HG03439 (cell line): ENCODE data around the gene C6orf141.

Source experiments
- ATAC-seq: cut with Tn5 transposase; IDR thresholded peaks from one replicate; pipeline ENCODE4 v1.9.1; 2021; ENCODE audit warnings: mild to moderate bottlenecking, moderate library complexity; ENCODE audit not compliant: unreplicated experiment

Gene C6orf141

DNA sequence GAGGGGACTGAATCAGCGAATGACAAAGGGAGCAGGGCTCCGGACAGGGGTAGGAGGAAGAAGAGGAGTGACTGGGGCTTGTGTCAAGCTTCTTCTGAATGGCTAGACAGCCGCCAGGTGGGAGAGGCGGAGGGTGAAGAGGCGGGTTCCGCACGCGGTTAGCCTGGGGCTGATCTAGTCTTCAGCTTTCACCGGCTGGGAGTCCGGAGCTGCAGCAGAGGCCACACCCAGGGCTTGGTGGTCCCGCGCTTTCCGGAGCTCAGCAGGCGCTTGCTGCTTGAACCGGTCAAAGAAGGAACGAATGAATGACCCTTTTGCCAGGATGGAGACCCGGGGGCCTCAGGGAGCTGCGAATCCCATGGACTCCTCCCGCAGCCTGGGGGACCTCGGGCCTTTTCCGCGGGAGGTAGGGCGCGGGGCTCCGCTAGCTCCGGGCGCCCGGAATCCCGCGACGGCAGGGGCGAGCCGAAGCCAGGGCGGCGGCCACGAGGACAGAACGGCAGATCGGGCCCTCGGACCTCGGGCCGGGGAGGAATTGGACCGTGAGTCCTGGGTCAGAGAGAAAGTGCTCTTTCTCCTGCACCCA lies at the start of gene C6orf141:
Gene C6orf141 (plus strand): TSS at position 177 of the 586 bp plus-strand sequence. CDS start 125 bp downstream, at position 302.
- ATAC-seq, result peak; percentile 47

DNA sequence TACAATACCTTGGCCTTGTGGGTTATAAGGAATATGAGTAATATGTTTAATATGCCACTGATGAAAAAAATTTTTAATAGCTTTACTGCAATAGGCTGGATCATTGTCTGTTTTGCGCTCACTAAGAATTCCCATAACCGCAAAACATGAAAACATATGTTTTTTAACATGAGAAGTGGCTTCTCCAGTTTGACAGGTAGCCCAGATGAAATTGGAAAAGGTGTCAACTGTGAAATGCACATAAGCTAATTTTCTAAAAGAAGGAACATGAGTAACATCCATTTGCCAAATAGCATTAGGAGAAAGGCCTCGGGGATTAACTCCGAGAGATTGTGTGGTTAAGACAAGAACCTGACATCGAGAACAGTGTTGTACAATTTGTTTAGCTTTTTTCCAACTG lies 45.8 kb upstream of the C6orf141 start:
- ATAC-seq, result no peak

DNA sequence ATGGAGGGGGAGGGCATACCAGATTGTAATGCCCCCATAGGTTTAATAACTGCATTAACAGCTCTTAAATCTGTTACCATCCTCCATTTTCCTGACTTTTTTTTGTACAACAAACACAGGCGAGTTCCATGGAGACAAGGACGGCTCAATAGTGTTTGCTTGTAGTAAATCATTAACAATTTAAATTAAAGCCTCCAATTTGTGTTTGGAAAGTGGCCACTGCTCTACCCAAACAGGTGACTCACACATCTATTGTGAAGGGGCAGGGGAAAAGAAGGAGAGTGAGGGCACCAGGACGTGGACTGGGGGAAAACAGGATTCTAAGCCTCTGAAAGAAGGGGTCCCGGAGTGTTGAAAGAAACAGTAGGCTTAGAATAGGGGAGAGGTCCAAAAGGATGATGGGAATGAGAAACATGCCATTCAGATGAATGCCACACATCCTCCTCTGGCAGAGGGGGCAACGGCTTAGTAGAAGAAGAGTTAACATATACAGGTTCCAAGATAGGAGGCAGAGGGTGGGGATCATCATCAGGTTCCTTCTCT lies 43.8 kb upstream of the C6orf141 start:
- no peak for ATAC-seq

- no peak for ATAC-seq
Measured at GRCh38 chr6:49509342-49509741, 41.1 kb upstream of the C6orf141 start.

DNA sequence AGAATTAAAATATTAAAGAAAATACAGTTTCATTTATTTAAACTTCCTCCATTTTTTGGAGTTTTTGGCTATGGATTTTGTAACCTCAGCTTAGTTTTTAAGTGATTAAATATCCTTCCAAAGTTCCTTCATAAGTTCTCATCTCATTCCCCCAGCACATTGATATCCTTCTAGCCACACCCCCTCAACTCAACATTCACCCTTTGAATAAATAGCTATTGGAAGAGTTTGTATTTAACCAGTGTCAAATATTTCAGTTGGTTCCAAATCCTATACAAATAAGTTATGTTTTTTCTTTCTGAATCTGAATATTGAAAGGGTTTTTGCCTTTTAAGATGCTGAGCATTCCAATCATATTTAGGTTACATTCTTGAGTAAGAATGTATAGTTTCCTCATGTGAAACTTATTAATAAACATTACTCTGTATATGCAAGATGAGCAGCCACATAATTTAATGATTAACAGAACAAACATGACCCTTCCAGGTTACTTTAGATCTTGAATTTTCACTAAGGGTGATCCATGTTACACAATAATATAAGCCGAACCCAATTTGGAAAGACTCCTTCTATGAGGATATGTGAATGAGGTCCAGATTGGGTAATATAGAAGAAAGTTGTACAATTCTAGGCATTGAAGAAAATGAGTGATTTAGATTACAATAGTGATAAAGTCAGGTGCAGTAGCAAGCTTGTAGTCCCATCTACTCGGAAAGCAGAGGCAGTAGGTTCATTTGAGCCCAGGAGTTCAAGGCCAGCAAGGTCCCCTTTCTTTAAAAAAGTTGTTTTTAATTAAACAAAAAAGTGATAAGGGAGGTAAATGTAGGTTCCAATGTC lies 37.1 kb upstream of the C6orf141 start:
- ATAC-seq, result no peak

DNA sequence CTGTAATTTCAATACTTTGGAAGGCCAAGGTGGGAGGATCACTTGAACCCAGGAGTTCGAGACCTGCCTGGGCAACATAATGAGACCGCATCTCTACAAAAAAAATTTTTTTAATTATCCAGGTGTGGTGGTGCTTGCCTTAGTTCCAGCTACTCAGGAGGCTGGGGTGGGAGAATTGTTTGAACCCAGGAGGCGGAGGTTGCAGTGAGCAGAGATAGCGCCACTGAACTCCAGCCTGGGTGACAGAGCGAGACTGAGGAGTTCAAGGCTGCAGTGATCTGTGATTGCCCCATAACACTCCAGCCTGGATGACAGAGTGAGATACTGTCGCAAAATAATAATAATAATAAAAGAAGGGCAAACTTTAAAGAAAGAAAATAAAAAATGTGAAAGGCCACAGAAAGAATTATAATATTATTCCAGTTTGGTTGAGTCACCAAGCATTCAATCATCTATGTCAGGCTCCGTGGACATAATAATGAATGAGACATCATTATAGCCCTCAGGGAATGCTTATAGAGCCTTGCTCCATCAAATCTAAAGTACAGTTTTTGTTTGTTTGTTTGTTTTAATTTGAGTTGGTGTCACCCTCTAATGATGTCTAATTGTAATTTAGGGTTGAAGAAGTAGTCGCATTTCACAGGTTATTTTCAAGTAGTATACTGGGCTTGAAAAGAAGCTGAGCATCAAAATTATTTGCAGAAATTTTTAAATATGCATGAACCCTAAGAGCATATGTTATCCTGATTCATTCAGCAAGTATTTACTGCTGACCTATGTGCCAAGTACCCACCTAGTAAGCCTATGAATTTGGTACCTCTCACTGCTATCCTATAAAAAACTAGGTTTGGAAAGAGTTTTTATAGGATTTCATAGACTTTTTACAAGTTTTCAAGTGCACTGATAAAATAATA lies 35.6 kb upstream of the C6orf141 start:
- ATAC-seq, result no peak

GRCh38 chr6:49515485-49516146 lies 34.9 kb upstream of the C6orf141 start:
- ATAC-seq, result no peak

DNA sequence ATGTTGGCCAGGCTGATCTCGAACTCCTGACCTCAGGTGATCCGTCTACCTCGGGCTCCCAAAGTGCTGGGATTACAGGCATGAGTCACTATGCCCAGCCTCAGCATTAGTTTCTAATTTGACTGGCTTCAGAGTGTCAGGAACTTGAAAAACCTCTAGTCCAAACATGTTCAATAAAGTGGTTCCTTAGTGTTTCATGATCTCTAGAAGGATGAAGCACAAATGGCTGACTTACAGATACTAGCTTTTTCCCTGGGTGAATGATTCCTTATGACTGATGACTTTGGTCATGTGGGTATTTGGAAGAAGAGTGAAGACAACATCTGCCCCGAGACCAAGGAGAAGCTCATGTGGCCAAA lies 34.3 kb upstream of the C6orf141 start:
- ATAC-seq, result no peak

DNA sequence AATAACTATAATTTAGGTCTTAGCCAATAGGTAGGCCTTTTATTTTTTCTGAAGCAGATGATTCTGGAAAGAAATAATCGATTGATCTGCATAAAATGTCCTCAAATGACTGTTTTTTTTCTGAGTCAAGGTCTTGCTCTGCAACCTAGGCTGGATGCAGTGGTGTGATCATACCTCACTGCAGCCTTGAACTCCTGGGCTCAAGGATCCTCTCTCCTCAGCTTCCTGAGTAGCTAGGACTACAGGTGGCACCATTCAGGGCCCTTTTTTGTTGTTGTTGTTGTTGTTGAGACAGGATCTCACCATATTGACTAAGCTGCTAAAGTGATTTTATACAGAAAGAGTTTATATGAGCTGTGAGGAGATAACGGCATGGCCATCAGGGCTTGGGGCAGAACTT lies 32.5 kb upstream of the C6orf141 start:
- ATAC-seq, result no peak

DNA sequence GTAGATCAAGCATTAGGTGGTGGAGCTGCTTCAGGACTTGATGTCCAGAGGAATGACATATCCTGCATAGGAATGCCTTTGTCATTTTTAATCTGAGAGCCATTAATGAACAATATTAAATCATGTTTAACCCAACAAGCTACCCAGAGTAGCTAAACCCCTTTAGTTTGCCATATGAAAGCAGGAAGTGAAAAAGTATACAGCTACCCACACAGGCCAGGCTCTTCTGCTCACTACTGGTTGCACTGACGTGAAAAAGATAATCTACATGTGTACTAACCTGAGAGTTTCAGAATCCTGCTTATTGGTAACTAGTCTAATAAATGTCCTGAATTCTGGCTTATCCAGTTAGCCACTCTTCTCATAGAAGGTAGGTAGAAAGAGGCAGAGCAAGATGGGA lies 30.8 kb upstream of the C6orf141 start:
- peak; percentile 87 for ATAC-seq

DNA sequence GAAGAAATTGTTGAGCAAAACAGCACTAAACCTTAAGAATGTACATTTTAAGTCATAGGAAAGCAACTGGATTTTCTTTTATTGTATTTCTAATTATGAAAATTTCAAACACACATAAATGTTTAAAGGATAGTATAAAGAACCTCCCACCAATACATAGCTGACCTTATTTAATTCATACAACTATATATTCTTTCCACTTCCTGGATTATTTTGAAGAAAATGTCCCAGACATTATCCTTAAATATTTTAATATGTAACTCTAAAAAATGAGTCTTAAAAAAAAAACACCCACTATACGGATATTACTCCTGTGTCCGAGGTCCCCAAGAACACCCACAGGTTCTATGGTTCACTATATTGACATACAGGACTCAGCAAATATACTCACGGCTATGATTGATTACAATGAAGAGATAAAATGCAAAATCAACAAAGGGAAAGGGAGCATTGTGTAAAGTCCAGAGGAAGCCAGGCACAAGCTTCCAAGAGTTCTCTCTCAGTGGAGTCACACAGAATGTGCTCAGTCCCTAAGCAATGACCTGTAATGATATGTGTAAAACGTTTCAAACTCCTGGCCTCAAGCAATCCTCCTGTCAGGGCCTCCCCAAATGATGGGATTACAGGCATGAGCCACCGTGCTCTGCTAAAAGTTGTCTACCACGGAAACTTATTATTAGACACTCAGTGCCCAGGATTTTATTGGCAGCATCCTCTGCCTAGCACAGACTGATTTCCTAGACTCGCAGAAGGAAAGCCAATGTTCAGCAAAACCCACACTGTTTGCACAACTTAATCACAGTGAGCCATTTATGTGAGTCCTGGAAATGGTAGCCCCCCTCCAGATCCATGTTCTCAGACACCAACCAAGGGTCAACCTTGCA lies 27.5 kb upstream of the C6orf141 start:
- ATAC-seq, result no peak

GRCh38 chr6:49523901-49524300 lies 26.6 kb upstream of the C6orf141 start:
- no peak for ATAC-seq

DNA sequence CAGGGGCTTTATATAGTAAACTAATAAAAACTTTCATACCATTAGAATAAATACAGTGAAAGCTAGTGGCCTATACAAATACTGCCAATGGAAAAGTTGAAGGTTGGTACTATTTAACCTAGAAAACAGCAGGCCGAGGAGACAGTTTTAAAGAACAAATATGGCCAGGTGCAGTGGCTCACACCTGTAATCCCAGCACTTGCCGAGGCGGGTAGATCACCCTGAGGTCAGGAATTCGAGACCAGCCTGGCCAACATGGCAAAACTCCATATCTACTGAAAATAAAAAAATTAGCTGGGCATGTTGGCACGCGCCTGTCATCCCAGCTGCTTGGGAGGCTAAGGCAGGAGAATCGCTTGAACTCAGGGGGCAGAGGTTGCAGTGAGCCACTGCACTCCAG lies 25.9 kb upstream of the C6orf141 start:
- no peak for ATAC-seq

- no peak for ATAC-seq
Measured at GRCh38 chr6:49526598-49526997, 23.9 kb upstream of the C6orf141 start.

GRCh38 chr6:49527320-49527719 lies 23.1 kb upstream of the C6orf141 start:
- no peak for ATAC-seq

- ATAC-seq, result no peak
Measured at GRCh38 chr6:49528571-49528970, 21.9 kb upstream of the C6orf141 start.

GRCh38 chr6:49530141-49530776 lies 20.2 kb upstream of the C6orf141 start:
- ATAC-seq, result no peak

DNA sequence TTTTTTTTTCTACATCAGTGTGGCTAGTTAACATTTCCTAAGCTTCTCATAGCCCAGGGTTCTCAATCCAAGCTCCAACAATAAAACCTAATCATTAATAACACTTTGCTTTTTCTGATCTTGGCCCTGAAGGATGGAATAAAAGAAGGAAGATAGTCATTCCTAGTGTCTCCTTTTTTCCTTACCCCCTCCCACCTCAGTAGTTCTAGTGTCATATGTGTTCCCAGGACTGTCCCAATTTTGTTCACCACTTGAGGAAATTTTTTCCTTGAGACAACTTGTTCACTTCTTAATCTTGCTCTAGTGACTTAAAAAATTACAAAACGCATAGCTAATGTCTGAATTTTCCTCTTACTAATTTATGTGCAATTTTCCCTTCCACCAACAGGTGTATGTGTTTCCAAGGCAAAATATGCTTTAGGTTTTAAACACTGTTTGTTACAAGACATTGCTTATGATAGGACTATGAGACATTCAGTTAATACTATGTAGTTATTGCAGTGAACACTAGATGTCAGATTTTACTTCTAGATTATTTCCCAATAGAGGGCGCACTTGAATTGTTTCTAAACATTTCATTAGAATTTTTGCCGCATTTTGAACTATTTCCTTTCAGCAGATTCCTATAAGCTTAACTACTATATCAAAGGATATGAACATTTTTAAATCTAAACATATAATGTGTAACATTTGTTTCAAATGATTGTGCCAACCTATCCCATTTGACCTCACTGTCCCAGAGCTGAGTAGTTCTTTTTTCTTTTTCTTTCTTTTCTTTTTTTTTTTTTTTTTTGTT lies 18.5 kb upstream of the C6orf141 start:
- ATAC-seq, result peak; percentile 94
